OCI-LY1 (cell line): ENCODE measurements around the gene SMYD3.

ENCODE experiments used
- EZH2 ChIP-seq: fragments of 200-600 bp; sonication (generic), shearing (Covaris generic); IDR thresholded peaks from 2 replicates; pipeline ENCODE4 v1.8.0; 2017; ENCODE audit warnings: borderline replicate concordance, mixed run types, mild to moderate bottlenecking, antibody characterized with exemption, low read length, moderate library complexity, mixed read lengths
- TF ChIP-seq, protein P1 (sequence below): fragments of 200-600 bp; sonication (generic), shearing (Covaris generic); IDR thresholded peaks from 2 replicates; pipeline ENCODE4 v1.5.1; 2017; ENCODE audit warnings: mild to moderate bottlenecking, antibody characterized with exemption, low read length, moderate library complexity, mixed read lengths

GRCh38 chr1:246511203-246511602, 4.1 kb upstream of the SMYD3 start:
- TF ChIP-seq, protein P1, sequence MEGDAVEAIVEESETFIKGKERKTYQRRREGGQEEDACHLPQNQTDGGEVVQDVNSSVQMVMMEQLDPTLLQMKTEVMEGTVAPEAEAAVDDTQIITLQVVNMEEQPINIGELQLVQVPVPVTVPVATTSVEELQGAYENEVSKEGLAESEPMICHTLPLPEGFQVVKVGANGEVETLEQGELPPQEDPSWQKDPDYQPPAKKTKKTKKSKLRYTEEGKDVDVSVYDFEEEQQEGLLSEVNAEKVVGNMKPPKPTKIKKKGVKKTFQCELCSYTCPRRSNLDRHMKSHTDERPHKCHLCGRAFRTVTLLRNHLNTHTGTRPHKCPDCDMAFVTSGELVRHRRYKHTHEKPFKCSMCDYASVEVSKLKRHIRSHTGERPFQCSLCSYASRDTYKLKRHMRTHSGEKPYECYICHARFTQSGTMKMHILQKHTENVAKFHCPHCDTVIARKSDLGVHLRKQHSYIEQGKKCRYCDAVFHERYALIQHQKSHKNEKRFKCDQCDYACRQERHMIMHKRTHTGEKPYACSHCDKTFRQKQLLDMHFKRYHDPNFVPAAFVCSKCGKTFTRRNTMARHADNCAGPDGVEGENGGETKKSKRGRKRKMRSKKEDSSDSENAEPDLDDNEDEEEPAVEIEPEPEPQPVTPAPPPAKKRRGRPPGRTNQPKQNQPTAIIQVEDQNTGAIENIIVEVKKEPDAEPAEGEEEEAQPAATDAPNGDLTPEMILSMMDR, result no peak
- TF ChIP-seq EZH2, result no peak
